K562 treated with DMSO at 1 percent for 24 hours (cell line): Measurements from ENCODE around the gene ZNF547. TPM values are rescaled to one million over a fixed set of nuclear protein-coding genes. Genes with fewer than 3 reads are reported as not detected.

ENCODE experiments used
- total RNA-seq: library from RNA; unstranded; fragments of 300-600 nt; gene quantifications from 2 replicates; pipeline ENCODE4 v1.2.3, GENCODE V29; 2022; ENCODE audit warnings: low read depth; ENCODE audit not compliant: insufficient read depth

The ZNF547 gene
- 0.42 TPM in 1 of 2 replicates, not detected in the other for total RNA-seq

GRCh38 chr19:57362997-57363687, at the start of gene ZNF547, which contains the start of gene TRAPPC2B:
ZNF547 (plus strand) TSS chr19:57363551; CDS start chr19:57368556, 5,005 bp downstream.
TRAPPC2B (plus strand) TSS chr19:57363551; CDS start chr19:57364834, 1,283 bp downstream.

GRCh38 chr19:57320180-57321084, 42.9 kb upstream of the ZNF547 start, which contains the start of gene ZNF543:
ZNF543 (plus strand) TSS chr19:57320472; CDS start chr19:57320854, 382 bp downstream.

GRCh38 chr19:57350877-57351805, 12.2 kb upstream of the ZNF547 start, which contains the start of gene ZNF304:
ZNF304 (plus strand) TSS chr19:57351271; CDS start chr19:57351665, 394 bp downstream.

GRCh38 chr19:57389730-57390598, 26.6 kb downstream of the ZNF547 start, which contains the start of gene ZNF548:
ZNF548 (plus strand) TSS chr19:57389854; CDS start chr19:57390100, 246 bp downstream.

GRCh38 chr19:57410877-57411671, 47.7 kb downstream of the ZNF547 start, which contains the start of gene ZNF17:
ZNF17 (plus strand) TSS chr19:57411161; CDS start chr19:57413616, 2,455 bp downstream.

Other genes with a start within 250 kb of the ZNF547 start
- gene USP29, start 243.6 kb upstream of the ZNF547 start, total RNA-seq, result not detected in 2 replicates
- gene ZIM3, start 218.3 kb upstream of the ZNF547 start, total RNA-seq, result not detected in 2 replicates
- not detected in 2 replicates for gene DUXA, start 196.1 kb upstream of the ZNF547 start, total RNA-seq
- gene ZNF264, start 172.1 kb upstream of the ZNF547 start, total RNA-seq, result 2.9 and 6.9 TPM in 2 replicates
- gene AURKC, start 132.5 kb upstream of the ZNF547 start, total RNA-seq, result 7.7 and 10.2 TPM in 2 replicates
- 1.8 and 2.1 TPM in 2 replicates for gene ZNF805, start 122.9 kb upstream of the ZNF547 start, total RNA-seq
- 0.79 and 1.2 TPM in 2 replicates for gene ZNF460, start 83.1 kb upstream of the ZNF547 start, total RNA-seq
- 1.2 and 1.3 TPM in 2 replicates for gene ZNF543, start 43.1 kb upstream of the ZNF547 start, total RNA-seq
- gene ZNF304, start 12.3 kb upstream of the ZNF547 start, total RNA-seq, result 3.1 and 3.2 TPM in 2 replicates
- gene TRAPPC2B, start within 50 bp of the ZNF547 start, total RNA-seq, result 4.4 and 4.8 TPM in 2 replicates
- 3.2 and 3.4 TPM in 2 replicates for gene ZNF548, start 26.3 kb downstream of the ZNF547 start, total RNA-seq
- gene ZNF17, start 47.6 kb downstream of the ZNF547 start, total RNA-seq, result 2.0 and 2.2 TPM in 2 replicates
- 8.3 and 8.7 TPM in 2 replicates for gene ZNF749, start 71.8 kb downstream of the ZNF547 start, total RNA-seq
- not detected in 2 replicates for gene VN1R1, start 93.6 kb downstream of the ZNF547 start, total RNA-seq
- gene ZNF772, start 114.0 kb downstream of the ZNF547 start, total RNA-seq, result 0.54 and 0.86 TPM in 2 replicates
- 0.81 and 2.7 TPM in 2 replicates for gene ZNF419, start 124.2 kb downstream of the ZNF547 start, total RNA-seq
- 0.30 TPM in 1 of 2 replicates, not detected in the other for gene ZNF773, start 136.4 kb downstream of the ZNF547 start, total RNA-seq
- gene ZNF549, start 163.8 kb downstream of the ZNF547 start, total RNA-seq, result 0.45 and 0.85 TPM in 2 replicates
- 1.4 and 2.1 TPM in 2 replicates for gene ZNF550, start 196.3 kb downstream of the ZNF547 start, total RNA-seq
- gene ZNF416, start 215.4 kb downstream of the ZNF547 start, total RNA-seq, result 0.96 and 2.2 TPM in 2 replicates
- gene ZIK1, start 220.6 kb downstream of the ZNF547 start, total RNA-seq, result 0.41 and 0.73 TPM in 2 replicates
- gene ZNF530, start 236.3 kb downstream of the ZNF547 start, total RNA-seq, result 3.5 and 10.0 TPM in 2 replicates